CMK (cell line): ENCODE measurements around the gene AP3M1.

ENCODE experiments used
- DNase-seq: peaks from one replicate; pipeline ENCODE4 v3.0.0-alpha.2; 2010; ENCODE audit warnings: low read depth

AP3M1 gene

GRCh38 chr10:74113546-74113945 is 37.1 kb downstream of the AP3M1 start:
- DNase-seq, result no peak

GRCh38 chr10:74111799-74112198 is 38.8 kb downstream of the AP3M1 start:
- DNase-seq, result no peak

GRCh38 chr10:74110120-74110519 is 40.5 kb downstream of the AP3M1 start:
- DNase-seq, result no peak

DNA sequence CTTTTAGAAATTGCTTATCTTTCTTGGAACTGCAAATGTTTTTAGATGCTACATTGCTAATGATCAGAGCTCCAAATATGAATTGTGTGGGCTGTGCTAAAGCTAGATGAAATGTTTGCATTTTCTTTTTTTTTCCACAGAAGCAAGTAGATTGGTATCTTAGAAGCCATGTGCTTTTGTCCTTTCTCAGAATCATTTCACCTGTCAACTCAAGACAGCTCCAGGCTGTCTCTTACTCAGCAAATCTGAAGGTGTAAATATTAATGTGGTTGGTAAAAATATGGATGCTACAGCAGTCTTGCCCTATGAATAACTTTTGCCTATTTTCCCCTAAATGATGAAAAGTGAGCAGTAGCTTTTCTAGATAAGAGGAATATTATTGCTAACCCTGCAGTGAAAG is 41.2 kb downstream of the AP3M1 start:
- DNase-seq, result no peak

DNA sequence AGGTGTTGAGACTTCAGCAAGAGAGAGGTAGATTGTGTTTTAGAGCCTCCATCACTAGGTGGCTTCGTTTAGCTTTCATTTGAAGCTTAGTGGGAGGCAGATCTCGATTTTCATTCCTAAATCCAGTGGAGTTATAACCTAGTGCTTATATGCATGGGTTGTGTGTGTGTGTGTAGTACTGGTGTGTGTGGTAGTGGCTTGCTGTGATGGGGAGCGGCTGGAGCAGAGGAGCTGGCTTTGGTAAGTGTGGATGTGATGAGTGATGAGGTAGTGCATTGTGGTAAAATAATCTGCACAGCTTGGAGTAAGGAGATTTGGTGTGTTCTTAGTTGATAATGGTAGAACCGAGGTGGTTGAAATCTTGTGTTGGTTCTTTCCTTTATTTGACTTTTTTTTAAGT is 43.2 kb downstream of the AP3M1 start:
- DNase-seq, result no peak

- DNase-seq, result no peak
Measured at GRCh38 chr10:74104996-74105395, 45.6 kb downstream of the AP3M1 start.

DNA sequence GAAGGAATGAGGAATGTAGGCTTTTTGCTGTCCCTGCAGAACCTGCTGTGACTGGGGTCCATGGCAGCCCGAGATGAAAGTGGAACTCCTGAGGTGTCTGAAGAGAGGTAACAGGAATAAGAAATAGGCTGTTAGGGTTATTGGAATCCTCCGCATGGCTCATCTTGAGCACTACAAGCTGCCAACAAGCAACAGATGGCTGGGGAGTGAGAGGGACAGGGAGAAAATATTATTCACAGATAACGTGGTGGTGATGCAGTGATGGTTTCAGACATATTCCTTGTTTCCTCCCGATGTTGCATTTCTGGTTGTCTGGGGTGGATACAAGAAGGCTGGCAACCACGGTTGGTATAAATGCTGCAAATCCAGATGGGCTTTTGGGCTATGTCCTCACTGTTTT is 46.1 kb downstream of the AP3M1 start:
- no peak for DNase-seq

DNA sequence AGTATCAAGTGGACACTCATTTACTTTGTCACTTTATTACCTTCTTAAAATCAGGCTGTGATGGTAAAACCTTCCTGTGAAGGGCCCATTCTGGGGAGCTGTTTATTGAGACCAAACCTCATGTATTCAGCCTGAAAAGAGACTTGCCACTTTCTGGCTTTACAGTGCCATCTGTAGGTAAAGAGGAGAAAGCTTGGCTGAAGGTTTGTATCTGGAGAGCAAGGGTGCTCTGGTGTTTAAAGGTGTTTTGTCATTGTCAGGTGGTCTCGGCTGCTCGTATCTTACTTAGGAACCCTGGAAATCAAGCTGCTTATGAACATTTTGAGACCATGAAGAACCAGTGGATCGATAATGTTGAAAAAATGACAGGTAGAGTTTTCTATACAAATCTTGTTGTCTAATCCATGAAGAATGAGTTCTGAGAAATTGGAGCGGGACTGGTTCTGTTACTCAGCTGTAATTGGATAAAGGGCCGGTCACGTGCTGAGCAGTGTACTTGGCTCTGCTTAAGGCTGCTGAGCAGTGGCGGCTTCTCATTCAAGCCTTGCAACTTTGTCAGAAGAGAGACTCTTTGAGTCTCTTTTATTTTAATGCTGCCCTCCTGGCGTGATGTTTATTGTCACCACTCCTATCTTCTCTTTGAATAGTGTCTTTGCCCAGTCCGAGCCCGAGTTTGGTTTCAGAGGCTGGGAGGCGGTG is 46.9 kb downstream of the AP3M1 start:
- no peak for DNase-seq

GRCh38 chr10:74099836-74100235 is 50.8 kb downstream of the AP3M1 start:
- DNase-seq, result no peak

DNA sequence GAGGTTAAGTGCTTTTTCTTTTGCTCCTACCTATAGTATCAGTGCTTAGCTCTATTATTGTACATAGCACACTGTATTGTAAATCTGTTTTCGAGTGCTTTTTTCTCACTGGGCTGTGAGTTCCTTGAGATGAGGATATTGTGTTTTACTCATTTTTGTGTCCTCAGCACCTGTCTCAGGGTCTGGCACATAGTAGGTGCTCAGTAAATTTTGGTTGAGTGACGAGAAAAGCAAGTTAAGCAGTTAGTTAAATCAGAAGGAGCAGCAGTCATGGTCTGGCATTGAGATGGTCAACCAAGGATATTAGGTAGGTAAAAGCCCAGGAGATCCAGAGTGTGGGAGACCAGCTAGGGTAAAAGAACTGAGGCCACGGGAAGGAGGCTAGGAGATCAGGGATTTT is 51.2 kb downstream of the AP3M1 start:
- no peak for DNase-seq

- DNase-seq, result no peak
Measured at GRCh38 chr10:74097776-74098175, 52.9 kb downstream of the AP3M1 start.

GRCh38 chr10:74096777-74097176 is 53.9 kb downstream of the AP3M1 start:
- no peak for DNase-seq

GRCh38 chr10:74094231-74094630 is 56.4 kb downstream of the AP3M1 start:
- DNase-seq, result no peak

GRCh38 chr10:74093530-74094164 is 57.0 kb downstream of the AP3M1 start:
- DNase-seq, result no peak

DNA sequence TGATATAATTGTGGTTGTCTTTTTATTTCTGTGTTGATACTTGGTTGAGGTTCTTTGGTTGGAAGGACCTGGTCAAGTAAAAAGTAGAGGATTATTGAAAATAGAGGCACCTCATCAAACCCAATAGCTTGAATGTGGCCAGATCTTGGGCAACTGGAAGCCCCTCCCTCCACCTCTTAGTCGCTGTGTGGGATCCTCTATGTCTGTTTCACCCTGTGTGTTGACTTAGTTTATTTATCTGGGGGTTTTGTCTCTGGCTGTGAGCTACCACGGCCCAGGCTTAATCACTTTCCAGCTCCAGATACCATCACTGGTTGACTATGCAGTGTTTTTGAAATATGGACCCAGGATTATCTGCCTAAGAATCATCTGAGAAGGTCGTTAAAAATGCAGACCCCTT is 58.3 kb downstream of the AP3M1 start:
- DNase-seq, result no peak

- DNase-seq, result no peak
Measured at GRCh38 chr10:74088722-74089121, 61.9 kb downstream of the AP3M1 start.

DNA sequence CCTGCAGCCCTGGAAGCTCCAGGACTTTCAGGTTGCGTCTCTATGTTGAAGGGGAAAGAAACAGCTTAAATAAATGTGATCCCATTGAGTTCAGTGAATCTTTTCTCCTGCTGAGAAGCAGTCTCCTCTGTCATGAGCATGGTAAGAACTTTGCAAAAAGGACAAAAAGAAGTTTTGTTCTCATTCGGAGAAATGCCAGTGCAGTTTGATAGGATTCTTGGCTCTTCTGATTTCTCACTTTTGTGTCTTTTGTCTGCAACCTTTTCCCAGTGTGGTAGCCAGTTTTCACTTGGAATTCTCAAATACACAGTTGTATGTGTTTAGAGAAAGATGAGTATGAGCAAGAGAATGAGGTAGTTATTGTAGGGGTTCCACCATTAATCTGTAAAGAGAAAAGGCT is 64.3 kb downstream of the AP3M1 start:
- no peak for DNase-seq

- no peak for DNase-seq
Measured at GRCh38 chr10:74084955-74085354, 65.7 kb downstream of the AP3M1 start.

GRCh38 chr10:74083304-74083703 is 67.3 kb downstream of the AP3M1 start:
- no peak for DNase-seq

GRCh38 chr10:74081941-74082718 is 68.5 kb downstream of the AP3M1 start:
- DNase-seq, result no peak

DNA sequence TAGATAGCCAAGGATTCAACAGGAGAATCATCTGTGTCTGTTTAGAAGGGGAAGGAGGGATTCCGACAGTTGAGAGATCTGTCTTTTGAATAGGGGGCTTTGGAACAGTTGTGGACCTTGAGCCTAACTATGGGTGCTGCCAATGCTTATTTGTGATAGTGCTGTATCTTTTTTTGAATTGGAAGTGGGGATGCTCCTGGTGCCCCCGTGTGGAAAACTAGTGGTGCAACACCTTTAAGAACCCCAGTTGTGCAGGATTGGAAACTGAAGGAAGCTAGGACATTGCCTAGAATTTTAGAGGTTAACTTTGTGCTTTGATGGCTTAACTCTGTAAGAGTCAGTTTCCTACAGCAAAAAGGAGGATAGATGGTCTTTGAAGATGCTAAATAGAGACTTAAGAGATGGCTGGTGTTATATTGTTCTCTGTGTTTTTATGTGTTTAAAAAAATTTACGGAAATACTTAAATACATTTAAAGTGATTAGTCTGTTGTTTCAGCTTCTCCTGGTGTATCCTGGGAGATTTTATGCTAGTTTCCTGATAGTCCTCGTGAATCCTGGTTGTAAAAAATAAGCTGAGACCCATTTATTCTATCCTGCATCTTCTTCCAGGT is 69.3 kb downstream of the AP3M1 start:
- no peak for DNase-seq

GRCh38 chr10:74079936-74080590 is 70.6 kb downstream of the AP3M1 start:
- DNase-seq, result no peak
